Heart left ventricle (tissue), 16 donors: ENCODE results near the gene CDCP2. TPM values are rescaled to one million over a fixed set of nuclear protein-coding genes. Genes with fewer than 3 reads are reported as not detected.

ENCODE experiments used
- ATAC-seq, 4 donors: fragments of 200-7000 bp; cut with Tn5 transposase; one replicate each; pipeline ENCODE4 v1.9.1; 2020 to 2022; ENCODE audit warnings: moderate library complexity in 4 of 4, mild to moderate bottlenecking in 3 of 4, moderate number of reproducible peaks in 1 of 4
- DNase-seq, 5 donors: peaks; one replicate each; pipeline ENCODE4 v3.0.0-alpha.2; 2020
- H3K27ac ChIP-seq, 12 donors: fragments of 200-600 bp; sonication (generic) in 4 of 12; one replicate each; pipeline versions ENCODE4 v1.5.0 to v1.8.0; 2016 to 2022; ENCODE audit warnings: mild to moderate bottlenecking in 2 of 12
- H3K27me3 ChIP-seq, 9 donors: fragments of 200-600 bp; sonication (generic) in 2 of 9; one replicate each; pipeline versions ENCODE4 v1.5.1 to v1.8.0; 2016 to 2022; ENCODE audit warnings: mild to moderate bottlenecking in 3 of 9
- H3K36me3 ChIP-seq, 9 donors: fragments of 200-600 bp; sonication (generic) in 2 of 9; one replicate each; pipeline versions ENCODE4 v1.5.0 to v1.8.0; 2018 to 2022; ENCODE audit warnings: mild to moderate bottlenecking in 2 of 9
- H3K4me1 ChIP-seq, 12 donors: fragments of 200-600 bp; sonication (generic) in 4 of 12; one replicate each; pipeline versions ENCODE4 v1.5.0 to v1.8.0; 2016 to 2022; ENCODE audit warnings: mild to moderate bottlenecking in 3 of 12
- H3K4me3 ChIP-seq, 12 donors: fragments of 200-600 bp; sonication (generic) in 4 of 12; one replicate each; pipeline versions ENCODE4 v1.5.0 to v1.8.0; 2017 to 2022; ENCODE audit warnings: mild to moderate bottlenecking in 9 of 12, moderate library complexity in 4 of 12
- H3K9me3 ChIP-seq, 12 donors: fragments of 200-600 bp; sonication (generic) in 4 of 12; one replicate each; pipeline versions ENCODE4 v1.5.0 to v1.8.0; 2016 to 2022; ENCODE audit warnings: mild to moderate bottlenecking in 1 of 12
- CTCF ChIP-seq, 12 donors: fragments of 200-600 bp; sonication (generic) in 4 of 12; IDR thresholded peaks; one replicate each; pipeline versions ENCODE4 v1.5.0 to v1.8.0; 2018 to 2022; ENCODE audit warnings: antibody characterized with exemption in 12 of 12, mild to moderate bottlenecking in 5 of 12
- POLR2A ChIP-seq, 2 donors: fragments of 450-650 bp; IDR thresholded peaks; one replicate each; pipeline ENCODE4 v1.6.1; 2017; ENCODE audit warnings: antibody characterized with exemption in 2 of 2, mild to moderate bottlenecking in 2 of 2, moderate library complexity in 2 of 2
- whole genome bisulfite sequencing, 4 donors: extraction: QIAGEN DNeasy Blood & Tissue Kit in 2 of 4; methylation state at CpG; one replicate each; pipeline versions ENCODE4 v1.1.5 to v1.1.7; 2013 to 2018; 5-methylcytosine and 5-hydroxymethylcytosine counted together
- intact Hi-C, 10 donors: fragments of 100-400 bp; cut with DNase I; formaldehyde crosslinking; loops; one replicate each; pipeline versions ENCODE4 v1.11.1 to v1.14.2; 2022
- polyA plus RNA-seq, 2 donors: library from polyadenylated mRNA; stranded (reverse); fragments of 200-250 nt; gene quantifications; one replicate each; pipeline ENCODE4 v1.2.3, GENCODE V29; 2013
- total RNA-seq, 9 donors: library from RNA; depleted of rRNA in 2 of 9; stranded (reverse); fragments of >200 nt in 2 of 9; fragmentation: NEBNext Ultra II Directional in 3 of 9; extraction: Animal tissue kit (Norgen Biotek cat#: 25700) in 3 of 9; gene quantifications; one replicate each; pipeline versions ENCODE4 v1.1.0 to v1.2.4, GENCODE V29; 2016 to 2023
- donor health status: ischemic (EF 13 %, LVEDD 7.1; RV severe dilation, severe dysfunction).
- donor health status: healthy with polysubstance abuse.
- donor health status: DM: no; HTN: yes; CAD: no.
- donor health status: DM: no; HTN: no; CAD: no.
- donor health status: ischemic (EF 25% LVEDD 6.9; RV normal size, moderate dysfunction).
- donor health status: ischemic (EF 25% LVEDD 5.7; RV mildly dilated, moderate dysfunction).
- donor health status: healthy.
- donor health status: DM: yes; HTN: yes; CAD: no.
- donor health status: ischemic (EF 35%, LVEDD 5.7; RV mildly dilated, moderate dysfunction).
- donor health status: nonischemic (EF 11% LVEDD 7.7; RV severe dilation, severe dysfunction).
- donor health status: DM: yes; HTN: yes; CAD: no.
- donor health status: PGD.
- donor health status: ischemic (EF 29% LVEDD 5.4; RV normal size, mild dysfunction).
- donor health status: nonischemic (EF 23%, LVEDD 6.1; RV moderate dilation, normal function).

Gene CDCP2
- total and polyA plus RNA-seq, 11 donors: 0.29 TPM; not detected in 10

GRCh38 chr1:54126271-54126815, 26.5 kb downstream of the CDCP2 start:
- H3K27me3 ChIP-seq: no peaks in the 10 kb centered on the region
- H3K9me3 ChIP-seq: no peaks in the 10 kb centered on the region
- WGBS, 4 donors: 90 to 95% (median 91%) methylated on average over 3 of the region's 3 CpGs
- TF ChIP-seq POLR2A (IDR thresholded peaks at IDR 0.05) (no peak), CTCF (IDR thresholded peaks at IDR 0.05) (no peak)
- intact Hi-C loops: loop anchor here in 4 of 10 donors (10.0 kb wide), 3 partner anchors 148 to 278 kb away; partner anchors contain the start of gene SSBP3 (in 1 of the 4)
- ATAC-seq (no peak), DNase-seq (no peak)
- no peaks in the 10 kb centered on the region for H3K36me3 ChIP-seq
- peaks cover 0 to 9% (median 4%) of the 10 kb centered on the region in 12 donors for H3K4me1 ChIP-seq
- H3K4me3 ChIP-seq: no peak overlapping the region
- H3K27ac ChIP-seq: no peak overlapping the region

GRCh38 chr1:54125386-54126070, 27.3 kb downstream of the CDCP2 start:
- DNase-seq: peak in 4 of 5 donors; percentile 32 to 60 (median 50)
- Histone ChIP-seq H3K27me3 (peaks cover 0 to 1% (median 0%) of the 10 kb centered on the region in 9 donors), H3K9me3 (no peaks in the 10 kb centered on the region), H3K27ac (no peak overlapping the region), H3K4me3 (no peak overlapping the region), H3K4me1 (peaks cover 0 to 13% (median 8%) of the 10 kb centered on the region in 12 donors), H3K36me3 (no peaks in the 10 kb centered on the region)
- WGBS, 4 donors: 83 to 96% (median 89%) methylated on average over 7 to 8 of the region's 8 CpGs
- intact Hi-C loops: loop anchor here in 4 of 10 donors (10.0 kb wide), 3 partner anchors 149 to 279 kb away; partner anchors contain the start of gene SSBP3 (in 1 of the 4)
- TF ChIP-seq CTCF (IDR thresholded peaks at IDR 0.05): peak in 10 of 12 donors; percentile 26 to 50 (median 38)
- TF ChIP-seq POLR2A (IDR thresholded peaks at IDR 0.05): no peak
- ATAC-seq: peak; percentile 54 to 73 (median 59)

GRCh38 chr1:54124906-54125305, 27.9 kb downstream of the CDCP2 start:
- peak in 1 of 5 donors; percentile 20 for DNase-seq
- no peak overlapping the region for H3K4me3 ChIP-seq
- WGBS, 4 donors: 92 to 95% (median 93%) methylated on average over 6 to 7 of the region's 7 CpGs
- H3K9me3 ChIP-seq: no peaks in the 10 kb centered on the region
- H3K4me1 ChIP-seq: peaks cover 0 to 13% (median 8%) of the 10 kb centered on the region in 12 donors
- ATAC-seq: no peak
- no peaks in the 10 kb centered on the region for H3K36me3 ChIP-seq
- peaks cover 0 to 4% (median 0%) of the 10 kb centered on the region in 9 donors for H3K27me3 ChIP-seq
- no peak overlapping the region for H3K27ac ChIP-seq
- no peak for TF ChIP-seq CTCF (IDR thresholded peaks at IDR 0.05)
- intact Hi-C loops: loop anchor here in 9 of 10 donors (5.0 to 10.0 kb wide), 8 partner anchors 147 to 367 kb away; partner anchors contain the start of gene SSBP3 (in 6 of the 9)

- Histone ChIP-seq H3K4me1 (peaks cover 0 to 13% (median 8%) of the 10 kb centered on the region in 12 donors), H3K9me3 (no peaks in the 10 kb centered on the region), H3K27me3 (peaks cover 0 to 4% (median 0%) of the 10 kb centered on the region in 9 donors), H3K36me3 (no peaks in the 10 kb centered on the region), H3K27ac (no peak overlapping the region), H3K4me3 (no peak overlapping the region)
- ATAC-seq (no peak), DNase-seq (no peak)
- TF ChIP-seq POLR2A (IDR thresholded peaks at IDR 0.05) (no peak), CTCF (IDR thresholded peaks at IDR 0.05) (no peak)
- WGBS, 4 donors: 55 to 62% (median 60%) methylated on average over 8 to 9 of the region's 9 CpGs
- intact Hi-C loops: loop anchor here in 9 of 10 donors (5.0 to 10.0 kb wide), 8 partner anchors 148 to 368 kb away; partner anchors contain the start of gene SSBP3 (in 6 of the 9)
Measured at GRCh38 chr1:54124472-54124871, 28.3 kb downstream of the CDCP2 start.
